GM21723 (cell line): ENCODE results near the gene ABCC1.

Experiments used
- ATAC-seq: cut with Tn5 transposase; IDR thresholded peaks from one replicate; pipeline ENCODE4 v1.9.1; 2021; ENCODE audit warnings: mild to moderate bottlenecking, moderate library complexity; ENCODE audit not compliant: unreplicated experiment

ABCC1 gene

DNA sequence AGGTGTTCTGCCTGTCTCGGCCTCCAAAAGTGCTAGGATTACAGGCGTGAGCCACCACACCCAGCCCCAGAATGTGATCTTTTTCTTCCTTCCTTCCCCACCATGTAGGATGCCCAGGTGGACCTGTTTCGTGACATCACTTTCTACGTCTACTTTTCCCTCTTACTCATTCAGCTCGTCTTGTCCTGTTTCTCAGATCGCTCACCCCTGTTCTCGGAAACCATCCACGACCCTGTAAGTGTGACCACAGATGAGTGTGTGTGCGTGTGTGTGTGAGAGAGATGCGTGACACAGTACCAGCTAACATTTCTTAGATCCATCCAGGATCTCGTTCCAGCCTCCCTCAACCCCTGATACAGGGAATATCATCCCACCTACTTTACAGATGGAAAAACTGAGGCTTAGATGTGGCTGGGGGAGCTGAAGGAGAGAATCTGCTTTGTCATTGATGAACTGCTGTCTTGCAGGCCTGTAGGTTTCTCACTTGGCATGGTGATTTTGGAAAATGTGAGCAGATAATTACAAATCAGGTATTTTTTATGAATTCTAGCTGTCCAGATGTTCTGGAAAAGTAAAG lies 67.1 kb downstream of the ABCC1 start:
- ATAC-seq: no peak

DNA sequence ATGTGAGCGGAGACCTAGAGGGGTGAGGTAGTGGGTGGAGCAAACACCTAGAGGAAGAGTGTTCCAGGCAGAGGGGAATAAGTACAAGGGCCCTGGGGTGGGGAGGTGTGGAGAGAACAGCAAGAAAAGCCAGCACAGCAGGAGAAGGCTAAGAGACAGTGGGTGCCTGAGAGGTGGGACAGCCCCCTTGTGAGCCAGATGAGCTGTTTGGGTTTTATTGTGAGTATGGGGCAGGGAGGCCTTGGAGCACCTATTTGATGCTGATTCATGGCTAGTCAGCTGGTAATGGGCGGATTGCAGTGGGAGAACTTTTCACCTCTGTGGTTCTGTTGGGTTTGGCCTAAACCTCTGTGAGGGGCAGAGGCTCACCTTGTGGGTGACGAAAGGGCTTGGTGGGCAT lies 68.4 kb downstream of the ABCC1 start:
- ATAC-seq: no peak

DNA sequence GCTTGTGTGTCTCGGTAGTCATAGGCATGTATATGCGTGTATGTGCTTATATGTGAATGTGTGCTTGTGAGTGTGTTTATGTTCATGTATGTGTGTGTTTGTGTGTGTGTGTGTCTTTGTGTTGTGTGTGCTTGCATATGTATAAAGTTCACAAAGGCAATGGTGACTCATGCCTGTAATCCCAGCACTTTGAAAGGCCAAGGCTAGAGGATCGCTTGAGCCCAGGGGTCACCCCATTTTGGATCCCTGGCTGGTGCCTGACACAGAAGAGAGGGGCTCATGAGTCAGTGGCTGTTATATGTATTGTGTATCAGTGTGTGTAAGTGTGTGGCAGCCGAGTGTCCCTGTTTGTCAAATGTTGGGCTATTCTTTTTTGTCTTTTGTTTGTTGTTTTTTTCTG lies 69.3 kb downstream of the ABCC1 start:
- no peak for ATAC-seq

DNA sequence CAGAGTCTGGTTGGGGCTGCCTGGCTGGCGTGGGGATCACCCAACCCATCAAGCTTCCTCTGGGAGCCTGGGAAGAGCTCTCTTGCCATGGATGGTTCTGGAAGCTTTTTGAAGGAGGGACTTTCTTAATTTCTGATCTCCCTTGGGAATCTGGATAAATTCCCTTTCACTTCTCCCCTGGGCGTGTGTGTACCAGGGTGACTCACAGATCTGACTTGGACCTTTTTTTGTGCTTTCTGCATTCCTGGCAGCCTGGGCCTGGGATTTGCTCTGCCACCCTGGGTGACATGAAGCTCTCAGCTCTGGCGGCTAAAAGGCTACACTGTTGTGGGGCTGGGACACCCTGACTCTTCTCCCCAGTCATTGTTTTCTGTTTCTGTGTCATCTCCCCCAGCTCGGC lies 70.1 kb downstream of the ABCC1 start:
- ATAC-seq: no peak

DNA sequence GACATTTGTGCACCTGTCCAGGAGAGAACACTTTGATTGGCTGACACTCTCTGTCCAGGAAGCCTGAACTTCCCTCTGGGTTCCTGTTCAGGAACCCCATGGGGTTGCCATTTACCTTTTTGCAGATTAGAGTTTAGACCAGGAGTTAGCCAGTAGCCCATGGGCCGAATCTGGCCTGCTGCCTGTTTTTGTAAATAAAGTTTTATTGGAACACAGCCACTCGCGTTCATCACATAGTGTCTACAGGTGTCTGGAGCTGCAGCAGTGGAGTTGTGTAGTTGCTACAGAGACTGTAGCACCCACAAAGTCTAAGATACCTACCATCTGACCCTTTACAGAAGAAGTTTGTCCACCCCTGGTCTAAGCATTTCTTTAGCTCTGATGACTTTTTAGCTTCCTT lies 70.9 kb downstream of the ABCC1 start:
- no peak for ATAC-seq

DNA sequence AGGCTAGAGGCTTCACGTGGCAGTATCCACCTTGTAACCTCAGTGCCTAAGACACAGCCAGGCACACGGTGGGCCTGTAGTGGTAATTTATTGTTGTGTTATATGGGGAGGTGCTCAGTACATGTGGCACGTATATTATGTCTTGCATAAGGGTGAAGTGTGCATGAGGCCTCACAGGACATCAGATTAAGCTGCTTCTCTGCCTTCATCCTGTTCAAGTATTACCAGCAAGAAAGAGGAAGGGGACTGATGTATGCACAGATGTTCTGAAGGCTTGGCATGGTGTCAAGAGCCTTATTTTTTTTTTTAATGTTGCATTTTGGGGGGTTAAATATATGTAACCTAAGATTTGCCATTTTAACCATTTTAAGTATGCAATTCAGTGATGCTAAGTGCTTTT lies 71.6 kb downstream of the ABCC1 start:
- no peak for ATAC-seq

DNA sequence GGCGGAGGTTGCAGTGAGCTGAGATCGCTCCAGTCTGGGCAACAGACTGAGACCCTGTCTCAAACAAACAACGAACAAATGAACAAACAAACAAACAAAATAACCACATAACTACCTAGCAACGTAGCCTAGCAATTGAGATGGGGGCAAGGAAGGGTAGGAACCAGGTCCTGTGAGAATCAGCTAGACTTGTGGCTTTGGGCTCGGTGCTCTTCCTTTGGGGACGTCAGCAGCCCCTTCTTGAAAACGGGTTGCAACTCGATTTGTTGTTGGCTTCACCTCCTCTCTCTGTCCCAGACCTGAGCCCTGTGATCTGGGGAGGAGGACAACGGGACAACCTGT lies 72.2 kb downstream of the ABCC1 start:
- ATAC-seq: no peak

DNA sequence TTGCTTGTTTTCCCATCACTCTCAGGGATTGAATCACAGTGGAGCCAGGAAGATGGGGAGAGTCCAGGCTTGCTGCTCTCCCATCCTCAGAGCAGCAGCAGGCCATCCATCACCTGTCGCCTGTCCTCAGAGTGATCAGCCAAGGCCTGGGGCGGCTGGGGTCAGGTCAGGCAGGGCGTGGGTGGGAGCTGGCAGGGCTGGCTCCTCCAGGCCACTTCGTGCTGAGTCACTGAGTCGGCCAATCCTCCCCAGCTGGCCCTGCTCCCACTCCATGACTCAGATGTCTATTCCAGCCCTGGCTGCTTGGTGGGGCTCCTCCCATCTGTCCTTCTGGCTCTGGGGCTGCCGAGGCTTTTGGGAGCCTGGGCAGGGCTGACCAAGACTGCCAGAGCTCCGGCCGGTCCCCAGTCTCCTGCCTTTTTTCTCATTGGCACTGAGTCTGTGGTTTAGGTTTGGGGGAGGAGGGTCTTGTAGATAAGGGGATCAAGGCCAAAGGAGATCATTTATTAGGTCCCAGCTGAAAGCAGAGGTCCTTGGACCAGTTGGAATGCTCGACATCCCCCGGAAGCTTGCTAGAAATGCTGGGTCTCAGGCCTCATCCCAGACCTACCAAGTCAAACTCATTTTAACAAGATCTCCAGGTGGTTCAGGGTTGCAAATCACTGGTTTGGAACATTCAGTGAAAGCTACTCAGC lies 72.7 kb downstream of the ABCC1 start:
- no peak for ATAC-seq

DNA sequence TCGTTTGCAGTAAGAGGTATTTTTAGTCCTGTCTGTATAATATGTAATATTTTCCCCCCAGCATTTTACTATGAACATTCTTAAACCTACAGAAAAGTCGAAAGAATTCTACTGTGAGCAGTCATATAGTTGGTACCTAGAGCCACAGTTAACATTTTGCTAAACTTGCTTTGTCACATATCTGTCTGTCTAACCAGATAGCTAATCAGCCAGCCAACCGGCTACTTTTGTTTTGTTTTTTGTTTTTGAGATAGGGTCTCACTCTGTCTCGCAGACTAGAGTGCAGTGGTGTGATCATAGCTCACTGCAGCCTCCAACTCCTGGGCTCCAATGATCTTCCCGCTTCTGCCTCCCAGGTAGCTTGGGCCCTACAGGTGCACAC lies 73.3 kb downstream of the ABCC1 start:
- no peak for ATAC-seq

DNA sequence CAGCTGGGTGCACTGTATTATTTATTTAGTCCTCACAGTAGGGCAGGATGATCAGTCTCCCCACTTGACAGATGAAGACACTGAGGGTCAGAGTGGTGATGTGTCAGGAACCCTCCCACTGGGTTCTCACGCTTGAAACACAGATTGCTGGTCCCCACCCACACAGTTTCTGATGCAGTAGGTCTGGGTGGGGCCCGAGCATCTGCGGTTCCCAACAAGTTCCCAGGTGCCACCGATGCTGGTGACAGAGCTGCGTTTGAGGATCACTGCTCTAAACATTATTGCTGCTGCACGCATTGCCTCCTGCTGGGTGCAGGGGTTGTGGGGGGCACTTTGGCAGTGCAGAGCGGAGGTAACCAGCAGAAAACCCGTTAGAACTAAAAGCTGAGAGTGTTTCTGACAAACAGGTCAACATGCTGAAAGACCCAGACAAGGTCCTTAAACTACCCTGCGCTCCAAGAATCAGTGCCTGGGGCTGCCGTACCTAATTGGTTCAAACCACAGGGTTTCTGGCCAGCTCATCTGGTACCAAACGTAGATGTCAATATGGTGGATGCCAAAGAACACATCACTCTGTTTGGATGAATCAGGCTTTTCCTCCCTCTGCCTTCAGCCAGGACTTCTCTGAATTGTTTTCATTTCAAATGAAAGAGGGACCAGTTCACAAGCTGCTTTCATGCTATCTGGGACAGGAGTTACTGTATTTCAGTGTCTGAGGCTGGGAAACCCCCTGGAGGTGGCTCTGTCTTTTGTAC lies 76.0 kb downstream of the ABCC1 start:
- peak; percentile 45 for ATAC-seq

DNA sequence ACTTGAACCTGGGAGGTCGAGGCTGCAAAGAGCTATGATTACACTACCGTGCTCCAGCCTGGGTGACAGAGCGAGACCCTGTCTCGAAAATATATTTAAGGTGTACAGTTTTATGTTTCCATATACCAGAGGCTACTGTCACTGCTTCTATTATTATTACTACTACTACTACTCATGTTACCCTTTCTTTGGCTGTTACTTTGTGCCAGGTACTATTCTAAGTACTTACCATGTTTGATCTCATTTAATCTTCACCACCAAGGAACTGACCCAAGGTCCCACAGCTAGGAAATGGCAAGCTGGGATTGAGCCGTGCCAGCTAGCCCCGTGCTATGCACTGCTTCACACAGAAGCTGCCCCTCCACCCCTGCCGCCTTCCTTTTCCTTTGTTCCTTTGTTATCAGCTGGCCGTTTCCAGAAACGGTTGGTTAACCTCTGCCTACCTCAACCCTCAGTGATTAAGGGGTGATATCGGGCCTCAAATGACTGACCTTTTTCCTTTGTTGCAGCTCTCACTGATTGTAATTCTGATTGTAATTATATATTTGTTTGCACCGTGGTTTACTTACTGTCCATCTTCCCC lies 78.4 kb downstream of the ABCC1 start:
- ATAC-seq: no peak

DNA sequence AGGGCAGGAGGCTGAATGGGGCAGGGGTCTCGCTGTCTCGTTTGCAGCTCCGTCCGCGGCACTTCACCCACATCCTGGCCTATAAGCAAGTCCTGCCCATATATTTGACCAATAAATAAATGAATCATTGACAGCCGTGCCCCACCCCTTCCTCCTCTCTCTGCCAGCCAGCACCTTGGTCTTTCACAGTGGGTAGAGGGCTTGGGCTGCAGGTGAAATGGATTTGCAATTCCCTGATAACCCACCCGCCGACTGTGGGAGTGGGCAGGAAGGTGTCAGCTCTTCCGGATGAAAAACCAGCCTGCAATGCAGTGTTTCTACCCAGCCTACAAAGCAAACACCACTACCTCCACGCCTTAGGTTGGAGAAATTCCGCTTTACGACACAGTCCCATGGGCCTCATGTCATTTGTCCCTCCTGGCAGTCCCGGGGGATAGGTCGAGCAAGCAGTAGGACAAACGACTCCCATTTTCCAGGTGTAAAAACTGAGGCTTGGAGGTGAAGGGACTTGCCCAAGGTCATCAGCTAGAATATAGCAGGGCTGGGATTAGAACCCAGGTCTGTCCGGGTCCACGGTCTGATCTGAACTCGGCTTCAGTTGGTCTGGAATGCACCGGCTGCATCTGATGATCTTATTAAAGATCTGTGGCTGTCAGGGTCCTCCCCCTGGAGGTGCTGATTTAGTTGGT lies 79.0 kb downstream of the ABCC1 start:
- no peak for ATAC-seq

DNA sequence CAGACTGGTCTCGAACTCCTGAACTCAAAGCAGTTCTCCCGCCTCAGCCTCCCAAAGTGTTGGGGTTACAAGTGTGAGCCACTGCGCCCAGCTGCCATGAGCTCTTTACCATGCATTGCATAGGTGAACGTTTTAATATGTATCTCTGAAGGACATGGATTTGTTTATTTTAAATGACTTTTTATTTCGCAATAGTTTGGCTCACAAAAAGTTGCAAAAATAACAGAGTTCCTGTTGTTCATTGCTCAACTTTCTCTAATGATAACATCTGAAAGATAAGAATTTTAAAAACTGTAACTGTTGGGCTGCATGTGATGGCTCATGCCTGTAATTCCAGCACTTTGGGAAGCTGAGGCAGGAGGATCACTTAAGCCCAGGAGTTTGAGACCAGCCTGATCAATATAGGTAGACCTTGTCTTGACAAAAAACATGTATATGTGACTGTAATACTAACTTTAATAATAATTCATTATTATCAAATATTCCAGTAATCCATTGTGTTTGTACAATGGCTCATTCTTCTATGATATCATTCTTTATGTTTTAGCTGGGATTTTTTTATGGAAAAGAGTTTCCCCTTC lies 80.1 kb downstream of the ABCC1 start:
- ATAC-seq: no peak

DNA sequence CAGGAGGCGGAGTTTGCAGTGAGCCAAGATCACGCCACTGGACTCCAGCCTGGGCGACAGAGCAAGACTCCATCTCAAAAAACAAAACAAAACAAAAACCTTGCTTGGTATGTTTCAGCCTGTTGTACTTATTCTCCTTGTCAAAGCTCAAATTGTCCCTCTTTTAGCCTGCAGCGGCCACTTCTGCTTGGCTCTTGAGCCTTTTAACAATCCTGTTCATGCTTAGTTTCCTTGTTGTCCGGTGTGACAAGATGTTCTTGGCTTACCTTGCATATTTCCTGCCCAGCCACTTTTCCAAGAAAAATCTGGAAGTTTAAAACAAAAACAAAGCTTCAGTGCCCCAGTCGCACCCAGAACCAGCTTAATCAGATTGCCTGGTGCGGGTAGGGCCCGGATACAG lies 81.0 kb downstream of the ABCC1 start:
- ATAC-seq: no peak

DNA sequence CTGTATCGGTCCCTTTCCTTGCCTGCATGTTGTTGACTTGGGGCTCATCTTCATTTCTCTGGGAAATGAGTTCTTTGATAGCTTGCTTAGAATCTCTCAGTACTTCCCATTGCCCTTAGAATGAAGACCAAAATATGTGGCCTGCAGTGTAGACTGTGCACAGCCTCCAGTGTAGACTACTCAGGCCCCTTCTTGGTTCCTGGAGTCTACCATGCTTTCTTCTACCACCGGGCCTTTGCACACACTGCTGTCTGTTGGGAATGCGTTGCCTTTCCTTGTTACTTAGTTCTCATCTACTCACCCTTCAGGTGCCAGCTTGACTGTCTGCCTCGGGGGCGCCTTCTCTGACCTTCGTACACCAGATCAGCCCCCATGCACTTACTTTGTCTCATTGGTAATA lies 82.0 kb downstream of the ABCC1 start:
- no peak for ATAC-seq

DNA sequence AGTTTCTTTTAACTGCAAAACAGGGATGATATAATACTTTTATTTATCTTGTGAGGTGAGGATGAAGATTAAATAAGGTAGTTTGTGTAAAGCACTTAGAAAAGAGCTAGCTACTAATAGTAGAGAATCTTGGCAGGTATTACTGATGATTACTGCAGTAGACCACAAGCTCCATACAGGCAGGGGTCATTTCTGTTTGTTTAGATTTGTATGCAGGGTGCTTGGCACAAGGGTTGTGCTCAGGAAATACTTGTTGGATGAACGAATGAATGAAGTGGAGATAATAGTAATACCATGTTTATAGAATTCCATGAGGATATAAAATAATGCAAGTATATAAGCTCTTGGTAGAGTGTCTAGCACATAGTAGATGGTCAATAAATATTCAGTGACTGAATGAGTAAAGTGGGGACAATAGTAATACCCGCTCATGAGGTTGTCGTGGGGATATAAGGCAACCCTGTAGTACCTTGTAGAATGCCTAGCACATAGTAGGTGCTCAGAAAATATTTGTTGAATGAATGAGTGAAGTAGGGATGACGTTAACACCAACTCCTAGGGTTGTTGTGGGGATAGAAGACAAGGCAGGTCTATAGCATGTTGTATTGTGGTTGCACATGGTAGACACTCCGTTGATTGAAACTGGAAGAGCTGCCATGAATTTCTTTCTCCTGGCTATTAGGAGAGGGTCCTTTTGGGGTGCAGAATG lies 83.0 kb downstream of the ABCC1 start:
- no peak for ATAC-seq

DNA sequence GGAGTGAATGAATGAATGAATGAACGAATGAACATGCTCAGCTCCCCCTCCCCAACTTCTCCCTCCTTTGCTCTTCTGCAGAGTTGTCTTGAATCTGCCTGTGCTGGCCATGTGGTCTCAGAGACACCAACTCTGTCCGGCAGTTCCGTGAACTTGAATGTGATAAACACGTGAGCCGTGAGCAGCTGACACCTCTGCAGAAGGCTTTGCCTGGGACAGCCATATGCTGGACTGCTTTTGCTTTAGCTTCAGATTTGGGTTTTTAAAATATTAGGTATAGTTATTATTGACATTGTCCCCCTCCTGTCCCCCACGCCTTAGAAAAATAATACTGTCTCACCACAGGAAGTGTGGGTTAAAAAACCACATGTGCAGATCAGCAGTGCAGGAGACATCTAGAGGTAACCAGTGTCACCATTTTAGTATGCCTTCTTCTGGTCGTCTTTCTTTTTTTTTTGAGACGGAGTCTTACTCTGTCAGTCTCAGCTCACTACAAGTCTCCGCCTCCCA lies 83.8 kb downstream of the ABCC1 start:
- no peak for ATAC-seq

DNA sequence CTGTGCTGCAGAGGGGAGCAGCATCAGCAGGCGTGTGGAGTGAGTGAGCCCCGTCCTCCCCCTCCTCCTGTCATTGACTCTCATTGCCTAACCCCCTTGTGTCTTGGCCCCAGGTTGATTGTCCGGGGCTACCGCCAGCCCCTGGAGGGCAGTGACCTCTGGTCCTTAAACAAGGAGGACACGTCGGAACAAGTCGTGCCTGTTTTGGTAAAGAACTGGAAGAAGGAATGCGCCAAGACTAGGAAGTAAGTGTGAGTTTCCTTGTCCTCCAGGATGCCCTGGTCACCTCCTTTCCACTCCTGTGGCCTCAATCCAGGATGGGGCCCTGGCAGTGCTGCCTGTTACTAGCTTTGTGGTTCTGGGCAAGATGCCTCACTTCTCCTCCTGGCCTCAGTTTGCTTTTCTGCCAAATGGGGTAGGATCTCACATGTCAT lies 87.0 kb downstream of the ABCC1 start:
- ATAC-seq: no peak

DNA sequence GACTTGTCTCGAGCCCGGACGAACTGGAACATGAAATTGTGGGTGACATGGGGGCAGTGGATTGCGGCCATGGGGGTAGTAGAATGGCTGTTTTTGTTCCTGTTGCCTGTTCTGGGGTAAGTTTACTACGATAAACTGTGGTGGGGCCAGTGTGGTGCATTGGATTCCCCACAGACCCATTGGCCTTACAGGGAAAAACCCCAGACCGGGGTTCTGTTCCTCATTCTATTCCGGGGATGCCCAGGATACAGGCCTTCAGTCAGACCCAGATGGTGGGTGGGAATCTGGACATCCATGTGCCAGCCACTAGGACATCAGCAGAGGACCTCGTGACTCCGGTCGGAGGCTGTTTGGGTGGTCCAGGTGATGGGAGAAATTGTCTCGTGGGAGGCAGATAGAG lies 88.1 kb downstream of the ABCC1 start:
- no peak for ATAC-seq

DNA sequence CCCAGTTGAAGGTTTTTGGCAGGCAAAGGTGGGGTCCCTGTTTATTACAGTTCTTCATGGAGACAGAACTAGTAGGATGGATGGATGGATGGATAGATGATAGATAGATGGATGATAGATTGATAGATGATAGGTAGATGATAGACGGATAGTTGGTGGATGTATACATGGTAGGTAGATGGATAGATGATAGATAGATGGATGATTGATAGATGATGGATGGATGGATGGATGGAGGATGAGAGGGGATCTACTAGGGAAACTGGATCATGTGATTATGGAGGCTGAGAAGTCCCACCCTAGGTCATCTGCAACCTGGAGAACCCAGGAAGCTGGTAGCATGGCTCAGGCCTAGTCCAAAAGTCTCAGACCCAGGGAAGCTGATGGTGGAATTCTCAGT lies 88.6 kb downstream of the ABCC1 start:
- no peak for ATAC-seq
